GM12864 (cell line): Measurements from ENCODE around the gene RC3H1.

Experiments used
- DNase-seq: peaks from one replicate; pipeline ENCODE4 v3.0.0-alpha.2; 2011; ENCODE audit warnings: low read depth
- H3K4me3 ChIP-seq: 2 replicates; pipeline ENCODE4 v1.5.1; 2011; ENCODE audit warnings: mild to moderate bottlenecking, low read depth, low read length, control low read depth
- CTCF ChIP-seq: IDR thresholded peaks from 2 replicates; pipeline ENCODE4 v1.5.1; 2011; ENCODE audit warnings: low read depth, mild to moderate bottlenecking, moderate library complexity, low read length, control low read depth, inconsistent platforms; ENCODE audit errors: missing control alignments

Gene RC3H1

GRCh38 chr1:173889885-173890284, 132.3 kb downstream of the RC3H1 start:
- TF ChIP-seq CTCF = no peak
- DNase-seq = no peak
- H3K4me3 ChIP-seq = no peak overlapping the region

GRCh38 chr1:173888749-173889148, 133.4 kb downstream of the RC3H1 start:
- TF ChIP-seq CTCF = no peak
- H3K4me3 ChIP-seq = no peak overlapping the region
- DNase-seq = no peak

- TF ChIP-seq CTCF = no peak
- H3K4me3 ChIP-seq = no peak overlapping the region
- no peak for DNase-seq
Measured at GRCh38 chr1:173887627-173888026, 134.5 kb downstream of the RC3H1 start.

GRCh38 chr1:173886746-173887611, 135.2 kb downstream of the RC3H1 start:
- DNase-seq = no peak
- no peak overlapping the region for H3K4me3 ChIP-seq
- TF ChIP-seq CTCF = no peak

GRCh38 chr1:173884701-173885100, 137.5 kb downstream of the RC3H1 start:
- no peak overlapping the region for H3K4me3 ChIP-seq
- no peak for DNase-seq
- TF ChIP-seq CTCF = no peak
